ENCODE results near the gene LPCAT2. TPM values are rescaled to one million over a fixed set of nuclear protein-coding genes. Genes with fewer than 3 reads are reported as not detected.

Gene LPCAT2
- total and polyA plus RNA-seq, 2 donors (not counting 3 experiments of a cell fraction or from before 2014, with no cell fraction given), result 64.5 to 72.9 TPM

GRCh38 chr16:55492756-55493380 lies 16.0 kb upstream of the LPCAT2 start:
- DNase-seq (ENCODE audit: low read depth, low spot score) (no peak), FAIRE-seq (no peak)
- no peaks in the 10 kb centered on the region for H3K27me3 ChIP-seq (ENCODE audit: control insufficient read depth in 2 of 2, insufficient read depth in 2 of 2, low read length in 2 of 2)
- no peaks in the 10 kb centered on the region for H3K79me2 ChIP-seq (ENCODE audit: control insufficient read depth, insufficient read depth, low read length)
- peaks cover 48 to 71% of the 10 kb centered on the region in 2 experiments for H3K36me3 ChIP-seq (ENCODE audit: control insufficient read depth in 2 of 2, extremely low read depth in 1 of 2, insufficient read depth in 2 of 2, low read length in 2 of 2)
- TF ChIP-seq POLR2AphosphoS5 (IDR thresholded peaks at IDR 0.05; ENCODE audit: insufficient read depth, low read depth, low read length), result peak; percentile 14
- TF ChIP-seq POLR2A (IDR thresholded peaks at IDR 0.05; ENCODE audit: low read depth, low read length), result no peak
- no peak for TF ChIP-seq MYC (IDR thresholded peaks at IDR 0.05; ENCODE audit: low read depth, low read length)
- TF ChIP-seq JUN (IDR thresholded peaks at IDR 0.05; ENCODE audit: borderline replicate concordance, insufficient read depth, insufficient read length, low read depth), result no peak
- no peak for TF ChIP-seq GATA2 (IDR thresholded peaks at IDR 0.05; ENCODE audit: insufficient read depth, insufficient read length, low read depth, low read length)
- H4K20me1 ChIP-seq (replicated peaks; ENCODE audit: control insufficient read depth, extremely low read depth, insufficient read depth, low read length), result no peaks in the 10 kb centered on the region
- H3K9me3 ChIP-seq (replicated peaks; ENCODE audit: control insufficient read depth, insufficient read depth, low read length), result no peaks in the 10 kb centered on the region
- H3K4me2 ChIP-seq (ENCODE audit: insufficient read depth, low read length), result no peak overlapping the region
- ChIA-PET POLR2A (interaction anchor here (0.9 kb wide), 1 partner anchor 13 kb away, joined by 4 read pairs; no protein-coding TSS in a partner anchor), CTCF (interaction anchor here (0.6 to 1.8 kb wide), 5 partner anchors 12 to 211 kb away, joined by 3 to 6 read pairs (median 4); no protein-coding TSS in a partner anchor)
- H3K9me1 ChIP-seq (replicated peaks; ENCODE audit: control insufficient read depth, extremely low read depth, insufficient read depth, low read length), result no peaks in the 10 kb centered on the region
- no TSS peak for BruUV-seq (replicated peaks)
- H3K4me1 ChIP-seq (ENCODE audit: control insufficient read depth, extremely low read depth, insufficient read depth, low read length), result peaks cover 47% of the 10 kb centered on the region
- H2AFZ ChIP-seq (ENCODE audit: low read depth, low read length), result no peak overlapping the region
- dilution Hi-C loops (cut with MboI; ENCODE audit: extremely low pct_ligation_motif_present, low sequenced_read_pairs) (no loop called here), intact Hi-C loops (cut with micrococcal nuclease) (no loop called here)
- H3K4me3 ChIP-seq (replicated peaks in 1 of 3; ENCODE audit: insufficient read depth in 1 of 3, low read depth in 1 of 3, low read length in 3 of 3), result no peak overlapping the region
- no peak overlapping the region for H3K27ac ChIP-seq (ENCODE audit: insufficient read depth, low read depth, low read length)
- no peak overlapping the region for H3K9ac ChIP-seq (replicated peaks; ENCODE audit: extremely low read depth, insufficient read depth, low read length)

- DNase-seq (ENCODE audit: low read depth, low spot score) (peak; percentile 85), FAIRE-seq (peak; percentile 90)
- H3K4me3 ChIP-seq (replicated peaks in 1 of 3; ENCODE audit: insufficient read depth in 1 of 3, low read depth in 1 of 3, low read length in 3 of 3), result no peak overlapping the region
- ChIA-PET POLR2A (interaction anchor here (1.0 kb wide), 1 partner anchor 10 kb away, joined by 5 read pairs; no protein-coding TSS in a partner anchor), CTCF (interaction anchor here (0.6 to 4.2 kb wide), 35 partner anchors 9 to 1945 kb away, joined by 3 to 69 read pairs (median 5); no protein-coding TSS in a partner anchor)
- dilution Hi-C loops (cut with MboI; ENCODE audit: extremely low pct_ligation_motif_present, low sequenced_read_pairs), result no loop called here
- H2AFZ ChIP-seq (ENCODE audit: low read depth, low read length), result no peak overlapping the region
- no peaks in the 10 kb centered on the region for H3K79me2 ChIP-seq (ENCODE audit: control insufficient read depth, insufficient read depth, low read length)
- peak overlapping the region; percentile 2 for H3K27ac ChIP-seq (ENCODE audit: insufficient read depth, low read depth, low read length)
- TF ChIP-seq EZH2 (IDR thresholded peaks at IDR 0.05; ENCODE audit: borderline replicate concordance, low read depth, low read length, severe bottlenecking), result no peak
- TF ChIP-seq CTCF (IDR thresholded peaks at IDR 0.05; ENCODE audit: extremely low read depth in 1 of 2, insufficient read depth in 1 of 2, low read depth in 1 of 2, low read length in 2 of 2), result peak; percentile 20 to 33
- no peak for TF ChIP-seq POLR2AphosphoS5 (IDR thresholded peaks at IDR 0.05; ENCODE audit: insufficient read depth, low read depth, low read length)
- H3K9me3 ChIP-seq (replicated peaks; ENCODE audit: control insufficient read depth, insufficient read depth, low read length), result no peaks in the 10 kb centered on the region
- H4K20me1 ChIP-seq (replicated peaks; ENCODE audit: control insufficient read depth, extremely low read depth, insufficient read depth, low read length), result no peaks in the 10 kb centered on the region
- peaks cover 37 to 59% of the 10 kb centered on the region in 2 experiments for H3K36me3 ChIP-seq (ENCODE audit: control insufficient read depth in 2 of 2, extremely low read depth in 1 of 2, insufficient read depth in 2 of 2, low read length in 2 of 2)
- no peak overlapping the region for H3K9ac ChIP-seq (replicated peaks; ENCODE audit: extremely low read depth, insufficient read depth, low read length)
- no TSS peak for BruUV-seq (replicated peaks)
- H3K4me1 ChIP-seq (ENCODE audit: control insufficient read depth, extremely low read depth, insufficient read depth, low read length), result peaks cover 52% of the 10 kb centered on the region
- H3K9me1 ChIP-seq (replicated peaks; ENCODE audit: control insufficient read depth, extremely low read depth, insufficient read depth, low read length), result no peaks in the 10 kb centered on the region
- no peaks in the 10 kb centered on the region for H3K27me3 ChIP-seq (ENCODE audit: control insufficient read depth in 2 of 2, insufficient read depth in 2 of 2, low read length in 2 of 2)
- H3K4me2 ChIP-seq (ENCODE audit: insufficient read depth, low read length), result no peak overlapping the region
- intact Hi-C loops (cut with micrococcal nuclease), result loop anchor here (1.0 kb wide), 4 partner anchors 30 to 206 kb away; no protein-coding TSS in a partner anchor
These were observed 13.9 kb upstream of the LPCAT2 start for GRCh38 chr16:55494994-55495421.
